HFFc6 (cell line): ENCODE data around the gene TMEM229B. TPM values are rescaled to one million over a fixed set of nuclear protein-coding genes. Genes with fewer than 3 reads are reported as not detected.

Experiments used
- DNase-seq: peaks from one replicate; pipeline ENCODE4 v3.0.0-alpha.2; 2018
- H3K27ac Mint-ChIP-seq: 2 replicates; pipeline ENCODE4 v1.8.0; 2020; ENCODE audit warnings: mild to moderate bottlenecking, mixed read lengths
- H3K27me3 Mint-ChIP-seq: 2 replicates; pipeline ENCODE4 v1.8.0; 2021; ENCODE audit warnings: mild to moderate bottlenecking, moderate library complexity, mixed read lengths; ENCODE audit not compliant: insufficient read depth
- H3K36me3 Mint-ChIP-seq: 2 replicates; pipeline ENCODE4 v1.8.0; 2021; ENCODE audit warnings: low read depth, mixed read lengths
- H3K4me1 Mint-ChIP-seq: 2 replicates; pipeline ENCODE4 v1.8.0; 2020; ENCODE audit warnings: low read depth, mixed read lengths
- H3K4me3 Mint-ChIP-seq: 2 replicates; pipeline ENCODE4 v1.8.0; 2020; ENCODE audit warnings: mild to moderate bottlenecking, moderate library complexity, mixed read lengths
- H3K9me3 Mint-ChIP-seq: 2 replicates; pipeline ENCODE4 v1.8.0; 2020; ENCODE audit warnings: mild to moderate bottlenecking, mixed read lengths
- total RNA-seq, 6 experiments: library from RNA; stranded (reverse); fragmentation: NEBNext Ultra II Directional; extraction: Animal tissue kit (Norgen Biotek cat#: 25700); gene quantifications; 2 replicates in 1 of 6; 3 replicates in 5 of 6; pipeline ENCODE4 v1.2.3, GENCODE V29; 2021
- TF ChIP-seq, protein P1 (sequence below): fragments of 200-600 bp; sonication (generic); IDR thresholded peaks from 2 replicates; pipeline ENCODE4 v1.5.0; 2021; ENCODE audit warnings: antibody characterized with exemption, mild to moderate bottlenecking

TMEM229B gene
- total RNA-seq, 6 experiments from 2014 or later, result 0.06 to 0.38 (median 0.20) TPM

- H3K27me3 Mint-ChIP-seq, result peaks cover 35% of the 10 kb centered on the region
These were observed 27.0 kb upstream of the TMEM229B start for GRCh38 chr14:67515386-67516079.

GRCh38 chr14:67514650-67515385 lies 26.3 kb upstream of the TMEM229B start:
- TF ChIP-seq, protein P1, sequence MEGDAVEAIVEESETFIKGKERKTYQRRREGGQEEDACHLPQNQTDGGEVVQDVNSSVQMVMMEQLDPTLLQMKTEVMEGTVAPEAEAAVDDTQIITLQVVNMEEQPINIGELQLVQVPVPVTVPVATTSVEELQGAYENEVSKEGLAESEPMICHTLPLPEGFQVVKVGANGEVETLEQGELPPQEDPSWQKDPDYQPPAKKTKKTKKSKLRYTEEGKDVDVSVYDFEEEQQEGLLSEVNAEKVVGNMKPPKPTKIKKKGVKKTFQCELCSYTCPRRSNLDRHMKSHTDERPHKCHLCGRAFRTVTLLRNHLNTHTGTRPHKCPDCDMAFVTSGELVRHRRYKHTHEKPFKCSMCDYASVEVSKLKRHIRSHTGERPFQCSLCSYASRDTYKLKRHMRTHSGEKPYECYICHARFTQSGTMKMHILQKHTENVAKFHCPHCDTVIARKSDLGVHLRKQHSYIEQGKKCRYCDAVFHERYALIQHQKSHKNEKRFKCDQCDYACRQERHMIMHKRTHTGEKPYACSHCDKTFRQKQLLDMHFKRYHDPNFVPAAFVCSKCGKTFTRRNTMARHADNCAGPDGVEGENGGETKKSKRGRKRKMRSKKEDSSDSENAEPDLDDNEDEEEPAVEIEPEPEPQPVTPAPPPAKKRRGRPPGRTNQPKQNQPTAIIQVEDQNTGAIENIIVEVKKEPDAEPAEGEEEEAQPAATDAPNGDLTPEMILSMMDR, result no peak
- H3K27me3 Mint-ChIP-seq, result peaks cover 32% of the 10 kb centered on the region
- peaks cover 14% of the 10 kb centered on the region for H3K4me1 Mint-ChIP-seq
- no peak overlapping the region for H3K27ac Mint-ChIP-seq
- peak overlapping the region; percentile 86 for H3K4me3 Mint-ChIP-seq
- DNase-seq, result no peak
- H3K9me3 Mint-ChIP-seq, result no peaks in the 10 kb centered on the region
- H3K36me3 Mint-ChIP-seq, result no peaks in the 10 kb centered on the region

More at GRCh38 chr14:67515386-67516079, 27.0 kb upstream of the TMEM229B start:
- H3K4me1 Mint-ChIP-seq, result peaks cover 9% of the 10 kb centered on the region
- H3K4me3 Mint-ChIP-seq, result peak overlapping the region; percentile 31; the same call in 1 of the 2 replicates
- TF ChIP-seq, protein P1, result no peak
- no peaks in the 10 kb centered on the region for H3K9me3 Mint-ChIP-seq
- no peak overlapping the region for H3K27ac Mint-ChIP-seq
- no peaks in the 10 kb centered on the region for H3K36me3 Mint-ChIP-seq
- DNase-seq, result no peak

- TF ChIP-seq, protein P1, result no peak
- Mint-ChIP-seq H3K27ac (no peak overlapping the region), H3K36me3 (no peaks in the 10 kb centered on the region), H3K4me3 (peak overlapping the region; percentile 86), H3K27me3 (peaks cover 29% of the 10 kb centered on the region), H3K4me1 (peaks cover 14% of the 10 kb centered on the region), H3K9me3 (no peaks in the 10 kb centered on the region)
- no peak for DNase-seq
These were observed 25.7 kb upstream of the TMEM229B start for GRCh38 chr14:67514203-67514607.

DNA sequence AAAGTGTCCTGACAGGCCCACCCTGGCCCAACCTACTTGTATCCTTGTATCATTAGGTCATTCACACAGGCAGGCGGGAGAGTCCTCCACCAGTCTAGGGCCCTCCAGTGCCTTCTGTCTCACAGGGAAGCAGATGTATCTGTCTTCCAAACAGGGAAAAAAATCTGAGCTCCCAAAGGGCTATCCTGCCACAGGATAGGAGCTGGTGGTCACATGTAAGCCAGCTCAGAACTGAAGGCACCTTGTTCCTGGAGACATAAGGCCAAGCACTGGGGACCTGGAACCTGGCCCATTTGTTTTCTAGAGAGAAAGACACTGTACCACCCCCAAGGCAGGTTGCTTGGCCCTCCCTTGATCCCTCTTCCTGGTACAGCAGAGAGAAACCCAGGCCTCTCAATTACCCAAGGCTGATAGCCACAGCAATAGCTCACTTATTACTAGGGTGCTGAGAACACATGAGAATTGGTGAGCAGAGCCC lies 25.1 kb upstream of the TMEM229B start:
- H3K4me1 Mint-ChIP-seq, result peaks cover 14% of the 10 kb centered on the region
- H3K36me3 Mint-ChIP-seq, result no peaks in the 10 kb centered on the region
- peak overlapping the region; percentile 86 for H3K4me3 Mint-ChIP-seq
- no peak for DNase-seq
- TF ChIP-seq, protein P1, result no peak
- no peaks in the 10 kb centered on the region for H3K9me3 Mint-ChIP-seq
- peaks cover 33% of the 10 kb centered on the region for H3K27me3 Mint-ChIP-seq
- H3K27ac Mint-ChIP-seq, result no peak overlapping the region

- peaks cover 33% of the 10 kb centered on the region for H3K27me3 Mint-ChIP-seq
- TF ChIP-seq, protein P1, result no peak
- H3K27ac Mint-ChIP-seq, result no peak overlapping the region
- H3K9me3 Mint-ChIP-seq, result no peaks in the 10 kb centered on the region
- H3K4me1 Mint-ChIP-seq, result peaks cover 14% of the 10 kb centered on the region
- no peak for DNase-seq
- H3K36me3 Mint-ChIP-seq, result no peaks in the 10 kb centered on the region
- no peak overlapping the region for H3K4me3 Mint-ChIP-seq
These were observed 24.2 kb upstream of the TMEM229B start for GRCh38 chr14:67512463-67513310.
